Large intestine (tissue), 3 donors: ENCODE measurements around the gene BABAM2. TPM values are rescaled to one million over a fixed set of nuclear protein-coding genes. Genes with fewer than 3 reads are reported as not detected.
A peak's percentile ranks its signal among the peaks of the same experiment; 100 is the strongest.

Experiments
- DNase-seq, 2 donors: peaks; one replicate each; pipeline versions ENCODE4 v3.0.0 to v3.0.0-alpha.2; 2013
- H3K27ac ChIP-seq: one replicate; pipeline ENCODE4 v1.5.1; 2013; ENCODE audit warnings: low read length
- H3K27me3 ChIP-seq: 2 replicates; pipeline ENCODE4 v1.6.1; 2013; ENCODE audit warnings: low read length; ENCODE audit not compliant: control insufficient read depth, insufficient read depth
- H3K36me3 ChIP-seq: 2 replicates; pipeline ENCODE4 v1.6.1; 2013; ENCODE audit warnings: low read length; ENCODE audit not compliant: control insufficient read depth, insufficient read depth
- H3K4me1 ChIP-seq: one replicate; pipeline ENCODE4 v1.6.1; 2013; ENCODE audit warnings: low read length; ENCODE audit not compliant: control insufficient read depth, insufficient read depth
- H3K4me3 ChIP-seq: one replicate; pipeline ENCODE4 v1.5.1; 2013; ENCODE audit warnings: low read length
- H3K9me3 ChIP-seq: one replicate; pipeline ENCODE4 v1.6.1; 2013; ENCODE audit warnings: mild to moderate bottlenecking, low read depth, low read length, moderate library complexity; ENCODE audit not compliant: control insufficient read depth
- WGBS: methylation state at CpG from one replicate; pipeline ENCODE4 v1.1.5; 2013; ENCODE audit warnings: low lambda C conversion rate; ENCODE audit not compliant: insufficient coverage; 5-methylcytosine and 5-hydroxymethylcytosine counted together
- polyA plus RNA-seq: library from polyadenylated mRNA; unstranded; fragments of 120-200 nt; gene quantifications from one replicate; pipeline ENCODE4 v1.2.1, GENCODE V29; 2013

Gene BABAM2
- polyA plus RNA-seq, 1 donor = 32.0 TPM

DNA sequence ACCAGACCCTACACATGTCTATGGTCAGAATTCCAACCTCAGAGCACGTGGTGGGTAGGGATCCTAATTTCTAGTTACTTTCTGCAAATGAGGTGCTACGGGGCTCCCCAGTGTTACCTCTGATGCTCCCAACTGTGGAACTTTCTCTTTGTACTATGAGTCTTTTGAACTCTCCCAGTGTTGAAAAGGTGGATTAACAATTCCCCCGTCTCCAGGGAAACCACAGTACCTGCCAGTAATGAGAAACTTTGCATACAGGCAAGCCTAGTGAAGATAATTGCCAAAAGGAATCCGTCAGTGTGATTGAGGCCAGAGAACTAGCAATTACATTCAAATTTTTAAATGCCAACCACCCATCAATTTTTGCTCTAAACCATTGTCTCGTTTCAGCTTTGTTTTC, 373.2 kb downstream of the BABAM2 start:
- WGBS = 0% methylated on average over 1 of the region's 5 CpGs
- Histone ChIP-seq H3K27ac (no peak overlapping the region), H3K4me1 (peaks cover 21% of the 10 kb centered on the region), H3K27me3 (no peaks in the 10 kb centered on the region), H3K4me3 (no peak overlapping the region), H3K36me3 (no peaks in the 10 kb centered on the region), H3K9me3 (peaks cover 3% of the 10 kb centered on the region)
- DNase-seq = peak; percentile 18 to 68

GRCh38 chr2:28267282-28267681, 376.8 kb downstream of the BABAM2 start:
- Histone ChIP-seq H3K36me3 (no peaks in the 10 kb centered on the region), H3K27me3 (no peaks in the 10 kb centered on the region), H3K27ac (peak overlapping the region; percentile 78), H3K9me3 (no peaks in the 10 kb centered on the region), H3K4me3 (no peak overlapping the region), H3K4me1 (peaks cover 43% of the 10 kb centered on the region)
- no CpG with 5 or more reads among the region's 1 CpG for WGBS
- no peak for DNase-seq

GRCh38 chr2:28268386-28268785, 377.9 kb downstream of the BABAM2 start:
- peak overlapping the region; percentile 78 for H3K27ac ChIP-seq
- H3K27me3 ChIP-seq = no peaks in the 10 kb centered on the region
- no peaks in the 10 kb centered on the region for H3K9me3 ChIP-seq
- peaks cover 41% of the 10 kb centered on the region for H3K4me1 ChIP-seq
- no peaks in the 10 kb centered on the region for H3K36me3 ChIP-seq
- no CpG with 5 or more reads among the region's 4 CpGs for WGBS
- DNase-seq = peak; percentile 15 to 76
- H3K4me3 ChIP-seq = no peak overlapping the region

- Histone ChIP-seq H3K36me3 (no peaks in the 10 kb centered on the region), H3K27ac (peak overlapping the region; percentile 78), H3K9me3 (no peaks in the 10 kb centered on the region), H3K4me3 (no peak overlapping the region), H3K4me1 (peaks cover 39% of the 10 kb centered on the region), H3K27me3 (no peaks in the 10 kb centered on the region)
- DNase-seq = peak; percentile 90 to 96
- WGBS = no CpG with 5 or more reads among the region's 4 CpGs
Observed at GRCh38 chr2:28269019-28269784, 378.7 kb downstream of the BABAM2 start.

DNA sequence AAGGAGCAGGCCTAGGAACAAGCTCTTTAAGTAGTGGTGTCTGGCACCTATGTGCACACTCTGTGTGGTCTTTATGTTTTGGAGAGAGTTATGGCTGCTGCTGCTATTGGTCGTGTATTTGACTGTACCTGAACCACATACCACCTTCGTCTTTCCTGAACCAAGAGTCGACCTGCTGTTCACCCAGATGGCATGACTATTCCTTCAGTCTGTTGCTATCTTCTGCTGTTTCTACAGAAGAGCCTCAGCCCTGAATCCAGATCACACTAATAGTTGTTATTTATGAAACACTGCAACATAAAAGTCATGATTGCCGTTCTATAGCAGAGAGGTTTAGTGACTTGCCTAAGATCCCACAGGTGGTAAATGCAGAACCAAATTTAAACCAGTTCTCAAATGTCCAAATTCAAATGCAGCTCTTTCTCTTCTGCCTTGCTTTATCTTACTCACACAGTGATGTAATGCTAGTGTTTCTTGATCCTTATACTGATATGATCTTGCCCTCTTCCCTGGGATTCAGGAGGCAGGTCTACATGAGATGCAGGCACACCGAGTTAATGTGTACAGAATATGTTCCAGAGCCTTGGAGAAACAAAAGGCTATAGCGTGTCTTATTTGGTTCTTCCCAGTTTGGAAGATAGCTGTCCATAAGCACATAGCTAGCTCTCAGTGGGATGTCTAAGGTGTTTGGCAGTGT, 380.1 kb downstream of the BABAM2 start:
- no peaks in the 10 kb centered on the region for H3K27me3 ChIP-seq
- H3K27ac ChIP-seq = peak overlapping the region; percentile 78
- no peak for DNase-seq
- H3K36me3 ChIP-seq = no peaks in the 10 kb centered on the region
- WGBS = 100% methylated on average over 1 of the region's 6 CpGs
- peaks cover 53% of the 10 kb centered on the region for H3K4me1 ChIP-seq
- H3K9me3 ChIP-seq = no peaks in the 10 kb centered on the region
- no peak overlapping the region for H3K4me3 ChIP-seq

DNA sequence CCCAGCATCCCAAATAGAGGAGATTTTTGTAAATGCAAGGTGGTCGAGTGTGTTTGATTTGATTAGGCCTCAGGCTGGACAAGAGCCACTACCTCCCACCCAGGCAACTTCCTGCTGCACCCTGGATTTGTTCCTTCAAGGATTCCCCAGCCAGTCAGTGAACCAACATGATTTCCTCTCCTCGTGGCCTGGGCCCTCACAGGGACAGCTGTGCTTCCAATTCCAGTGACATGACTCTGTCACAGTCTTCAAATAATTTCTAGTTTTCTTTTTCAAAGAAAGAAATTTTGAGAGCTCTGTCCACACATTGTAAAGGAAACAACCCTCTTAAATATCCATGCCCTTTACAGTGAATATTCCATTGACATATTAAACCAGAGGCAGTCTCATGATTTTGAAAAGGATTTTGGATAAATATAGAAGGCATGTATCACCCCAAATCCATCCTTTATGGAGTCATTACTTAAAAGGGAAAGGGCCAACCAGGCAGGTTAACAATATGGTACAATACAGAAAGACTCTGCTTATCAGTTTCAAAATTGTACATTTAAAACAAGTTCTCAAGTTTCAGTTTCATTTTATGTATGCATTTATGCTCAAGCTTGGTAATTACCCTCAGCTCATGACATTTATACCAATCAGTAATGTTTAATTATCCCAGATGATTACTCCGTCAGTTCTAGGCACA, 380.8 kb downstream of the BABAM2 start:
- Histone ChIP-seq H3K36me3 (no peaks in the 10 kb centered on the region), H3K4me3 (no peak overlapping the region), H3K27me3 (no peaks in the 10 kb centered on the region), H3K9me3 (no peaks in the 10 kb centered on the region), H3K27ac (peak overlapping the region; percentile 78), H3K4me1 (peaks cover 56% of the 10 kb centered on the region)
- no CpG with 5 or more reads among the region's 3 CpGs for WGBS
- DNase-seq = no peak

DNA sequence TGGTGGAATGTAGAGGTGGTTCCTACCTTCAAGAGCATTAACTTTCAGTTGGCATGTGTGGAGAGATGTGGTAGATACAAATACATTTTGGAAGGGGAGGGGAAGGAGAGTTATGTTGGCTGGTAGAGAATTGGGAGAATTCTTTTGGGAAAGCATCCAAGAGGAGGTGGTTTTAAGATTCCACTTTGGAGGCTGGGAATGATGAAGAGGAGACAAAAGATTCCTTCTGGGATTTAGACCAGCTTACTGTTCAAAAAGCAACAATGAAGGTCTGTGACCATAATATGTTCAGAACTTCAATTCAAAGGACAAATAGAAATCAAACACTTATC, 381.4 kb downstream of the BABAM2 start:
- no peak overlapping the region for H3K4me3 ChIP-seq
- H3K27me3 ChIP-seq = no peaks in the 10 kb centered on the region
- no peak for DNase-seq
- no peaks in the 10 kb centered on the region for H3K9me3 ChIP-seq
- no peak overlapping the region for H3K27ac ChIP-seq
- peaks cover 56% of the 10 kb centered on the region for H3K4me1 ChIP-seq
- no peaks in the 10 kb centered on the region for H3K36me3 ChIP-seq

- no peak for DNase-seq
- Histone ChIP-seq H3K4me3 (no peak overlapping the region), H3K27ac (no peak overlapping the region), H3K4me1 (peaks cover 44% of the 10 kb centered on the region), H3K9me3 (no peaks in the 10 kb centered on the region), H3K27me3 (no peaks in the 10 kb centered on the region), H3K36me3 (no peaks in the 10 kb centered on the region)
- no CpG with 5 or more reads among the region's 6 CpGs for WGBS
Observed at GRCh38 chr2:28273751-28274150, 383.2 kb downstream of the BABAM2 start.

- DNase-seq = peak; percentile 79 to 86
- WGBS = 32% methylated on average over 3 of the region's 11 CpGs
Observed at GRCh38 chr2:28274911-28275685, 384.6 kb downstream of the BABAM2 start.

DNA sequence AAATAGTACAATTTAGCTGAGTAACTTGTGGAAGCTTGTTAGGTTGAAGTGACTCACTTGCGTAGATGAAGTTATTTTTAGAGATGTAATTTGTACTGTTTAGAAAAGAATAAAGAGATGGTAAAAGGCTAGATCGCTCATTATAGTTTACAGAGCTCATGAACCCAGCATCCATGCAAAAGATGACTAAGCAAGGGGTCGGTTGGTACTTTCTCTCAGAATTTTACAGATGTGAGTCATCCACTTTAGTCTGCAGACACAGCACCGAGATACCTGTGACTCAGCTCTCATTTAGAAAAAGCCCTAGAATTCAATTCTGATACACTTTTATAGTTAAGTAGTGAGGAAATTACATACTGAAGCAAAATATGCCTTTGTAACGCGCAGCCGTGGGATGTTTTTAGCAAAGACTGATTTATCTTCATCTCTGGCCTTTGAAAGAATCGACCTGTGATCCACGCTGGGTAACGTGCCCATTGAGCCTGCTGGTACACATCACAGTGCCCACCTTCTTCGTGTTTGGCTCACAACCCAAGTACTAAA, 385.6 kb downstream of the BABAM2 start:
- peaks cover 38% of the 10 kb centered on the region for H3K4me1 ChIP-seq
- no peak overlapping the region for H3K27ac ChIP-seq
- H3K36me3 ChIP-seq = no peaks in the 10 kb centered on the region
- H3K27me3 ChIP-seq = no peaks in the 10 kb centered on the region
- H3K9me3 ChIP-seq = no peaks in the 10 kb centered on the region
- no peak overlapping the region for H3K4me3 ChIP-seq
- DNase-seq = peak; percentile 32 to 39
- WGBS = 90% methylated on average over 3 of the region's 11 CpGs

More at GRCh38 chr2:28274911-28275685, 384.6 kb downstream of the BABAM2 start:
- Histone ChIP-seq H3K4me3 (no peak overlapping the region), H3K27ac (peak overlapping the region; percentile 82), H3K9me3 (no peaks in the 10 kb centered on the region), H3K27me3 (no peaks in the 10 kb centered on the region), H3K4me1 (peaks cover 42% of the 10 kb centered on the region), H3K36me3 (no peaks in the 10 kb centered on the region)
